HL-60 (cell line): ENCODE data around the gene CHN1.

Source experiments
- DNase-seq, 2 experiments: peaks; one replicate each; pipeline ENCODE4 v3.0.0-alpha.2; 2010 to 2020; ENCODE audit warnings: low read depth in 1 of 2, low spot score in 1 of 2
- H3K27ac ChIP-seq: fragments of 250-450 bp; sonication (Bioruptor Pico); replicated peaks from 2 replicates; pipeline ENCODE4 v1.5.1; 2020; ENCODE audit warnings: mild to moderate bottlenecking, moderate library complexity
- H3K27me3 ChIP-seq: fragments of 250-450 bp; sonication (Bioruptor Pico); 2 replicates; pipeline ENCODE4 v1.5.1; 2021; ENCODE audit warnings: mild to moderate bottlenecking, moderate library complexity; ENCODE audit not compliant: insufficient read depth, poor library complexity, severe bottlenecking
- H3K4me3 ChIP-seq: replicated peaks from 2 replicates; pipeline ENCODE4 v1.5.1; 2011; ENCODE audit warnings: mild to moderate bottlenecking, control low read depth, low read length; ENCODE audit not compliant: insufficient read depth
- GABPA ChIP-seq: IDR thresholded peaks from 2 replicates; pipeline ENCODE4 v1.6.1; 2012; ENCODE audit warnings: low read depth
- POLR2AphosphoS5 ChIP-seq: IDR thresholded peaks from 2 replicates; pipeline ENCODE4 v1.6.1; 2012; ENCODE audit warnings: low read depth
- SPI1 ChIP-seq: IDR thresholded peaks from 2 replicates; pipeline ENCODE4 v1.6.1; 2012; ENCODE audit warnings: low read depth, mild to moderate bottlenecking, borderline replicate concordance
- TF ChIP-seq, protein P1 (sequence below): IDR thresholded peaks from 2 replicates; pipeline ENCODE4 v1.6.1; 2012; ENCODE audit warnings: low read depth; ENCODE audit not compliant: insufficient replicate concordance
- TF ChIP-seq, protein P2 (sequence below): IDR thresholded peaks from one replicate; pipeline ENCODE4 v1.5.1; 2011; ENCODE audit warnings: low read length, control low read depth, inconsistent platforms; ENCODE audit not compliant: insufficient read depth

CHN1 gene

DNA sequence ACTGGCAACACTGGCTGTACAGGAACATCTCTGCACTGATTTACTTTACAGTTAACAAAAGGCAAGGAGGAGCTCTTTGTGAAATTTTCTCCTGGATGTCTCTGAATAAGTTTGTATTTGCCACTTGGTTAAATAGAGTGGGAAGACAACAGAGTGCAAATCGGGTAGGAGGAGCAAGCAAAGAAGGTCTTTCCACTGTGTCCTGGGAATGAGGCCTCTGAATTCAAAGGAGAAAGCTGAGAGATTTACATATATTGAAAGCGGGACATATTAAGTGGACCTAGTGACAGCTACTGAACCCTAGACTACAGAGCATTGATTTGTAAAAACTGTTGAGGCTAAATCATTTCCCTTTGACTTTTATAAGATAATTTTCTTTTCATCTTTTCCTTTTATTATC lies 123.5 kb downstream of the CHN1 start:
- Histone ChIP-seq H3K27ac (no peak overlapping the region), H3K4me3 (no peak overlapping the region), H3K27me3 (no peaks in the 10 kb centered on the region)
- DNase-seq: no peak
- TF ChIP-seq GABPA (no peak), SPI1 (no peak), POLR2AphosphoS5 (no peak)
- TF ChIP-seq, protein P1, sequence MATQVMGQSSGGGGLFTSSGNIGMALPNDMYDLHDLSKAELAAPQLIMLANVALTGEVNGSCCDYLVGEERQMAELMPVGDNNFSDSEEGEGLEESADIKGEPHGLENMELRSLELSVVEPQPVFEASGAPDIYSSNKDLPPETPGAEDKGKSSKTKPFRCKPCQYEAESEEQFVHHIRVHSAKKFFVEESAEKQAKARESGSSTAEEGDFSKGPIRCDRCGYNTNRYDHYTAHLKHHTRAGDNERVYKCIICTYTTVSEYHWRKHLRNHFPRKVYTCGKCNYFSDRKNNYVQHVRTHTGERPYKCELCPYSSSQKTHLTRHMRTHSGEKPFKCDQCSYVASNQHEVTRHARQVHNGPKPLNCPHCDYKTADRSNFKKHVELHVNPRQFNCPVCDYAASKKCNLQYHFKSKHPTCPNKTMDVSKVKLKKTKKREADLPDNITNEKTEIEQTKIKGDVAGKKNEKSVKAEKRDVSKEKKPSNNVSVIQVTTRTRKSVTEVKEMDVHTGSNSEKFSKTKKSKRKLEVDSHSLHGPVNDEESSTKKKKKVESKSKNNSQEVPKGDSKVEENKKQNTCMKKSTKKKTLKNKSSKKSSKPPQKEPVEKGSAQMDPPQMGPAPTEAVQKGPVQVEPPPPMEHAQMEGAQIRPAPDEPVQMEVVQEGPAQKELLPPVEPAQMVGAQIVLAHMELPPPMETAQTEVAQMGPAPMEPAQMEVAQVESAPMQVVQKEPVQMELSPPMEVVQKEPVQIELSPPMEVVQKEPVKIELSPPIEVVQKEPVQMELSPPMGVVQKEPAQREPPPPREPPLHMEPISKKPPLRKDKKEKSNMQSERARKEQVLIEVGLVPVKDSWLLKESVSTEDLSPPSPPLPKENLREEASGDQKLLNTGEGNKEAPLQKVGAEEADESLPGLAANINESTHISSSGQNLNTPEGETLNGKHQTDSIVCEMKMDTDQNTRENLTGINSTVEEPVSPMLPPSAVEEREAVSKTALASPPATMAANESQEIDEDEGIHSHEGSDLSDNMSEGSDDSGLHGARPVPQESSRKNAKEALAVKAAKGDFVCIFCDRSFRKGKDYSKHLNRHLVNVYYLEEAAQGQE: no peak
- TF ChIP-seq, protein P2, sequence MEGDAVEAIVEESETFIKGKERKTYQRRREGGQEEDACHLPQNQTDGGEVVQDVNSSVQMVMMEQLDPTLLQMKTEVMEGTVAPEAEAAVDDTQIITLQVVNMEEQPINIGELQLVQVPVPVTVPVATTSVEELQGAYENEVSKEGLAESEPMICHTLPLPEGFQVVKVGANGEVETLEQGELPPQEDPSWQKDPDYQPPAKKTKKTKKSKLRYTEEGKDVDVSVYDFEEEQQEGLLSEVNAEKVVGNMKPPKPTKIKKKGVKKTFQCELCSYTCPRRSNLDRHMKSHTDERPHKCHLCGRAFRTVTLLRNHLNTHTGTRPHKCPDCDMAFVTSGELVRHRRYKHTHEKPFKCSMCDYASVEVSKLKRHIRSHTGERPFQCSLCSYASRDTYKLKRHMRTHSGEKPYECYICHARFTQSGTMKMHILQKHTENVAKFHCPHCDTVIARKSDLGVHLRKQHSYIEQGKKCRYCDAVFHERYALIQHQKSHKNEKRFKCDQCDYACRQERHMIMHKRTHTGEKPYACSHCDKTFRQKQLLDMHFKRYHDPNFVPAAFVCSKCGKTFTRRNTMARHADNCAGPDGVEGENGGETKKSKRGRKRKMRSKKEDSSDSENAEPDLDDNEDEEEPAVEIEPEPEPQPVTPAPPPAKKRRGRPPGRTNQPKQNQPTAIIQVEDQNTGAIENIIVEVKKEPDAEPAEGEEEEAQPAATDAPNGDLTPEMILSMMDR: no peak

DNA sequence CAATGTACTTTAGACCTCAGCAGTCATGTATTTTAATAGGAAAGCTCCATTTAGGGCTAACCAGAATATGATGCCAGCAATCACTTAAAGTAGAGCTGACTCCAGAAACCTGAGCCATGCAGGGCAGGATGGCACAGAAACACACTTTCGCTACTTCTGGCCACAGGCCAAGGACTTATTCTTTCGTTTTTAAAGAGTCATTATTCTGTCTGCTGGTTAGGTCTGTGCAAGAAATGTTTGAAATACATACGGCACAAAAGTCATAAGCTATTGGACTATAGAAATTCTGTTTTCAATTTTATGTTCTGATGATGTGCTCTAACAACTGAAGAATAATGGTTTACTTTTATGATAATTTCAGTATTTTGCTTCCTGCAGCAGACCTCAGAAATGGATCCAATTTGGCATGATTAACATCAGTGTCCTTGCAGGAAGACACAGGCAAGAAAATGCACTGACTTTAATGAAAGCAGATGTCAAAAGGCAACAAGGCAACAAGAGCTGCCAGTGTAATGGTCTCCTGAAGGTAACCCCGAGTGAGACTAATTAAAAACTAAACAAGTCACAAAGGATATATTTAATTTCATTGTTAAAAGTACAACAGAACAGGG lies 126.5 kb downstream of the CHN1 start:
- H3K27ac ChIP-seq: no peak overlapping the region
- H3K4me3 ChIP-seq: no peak overlapping the region
- H3K27me3 ChIP-seq: peaks cover 2% of the 10 kb centered on the region
- no peak for DNase-seq
- no peak for TF ChIP-seq GABPA
- no peak for TF ChIP-seq SPI1
- no peak for TF ChIP-seq POLR2AphosphoS5
- TF ChIP-seq, protein P1: no peak
- TF ChIP-seq, protein P2: no peak

DNA sequence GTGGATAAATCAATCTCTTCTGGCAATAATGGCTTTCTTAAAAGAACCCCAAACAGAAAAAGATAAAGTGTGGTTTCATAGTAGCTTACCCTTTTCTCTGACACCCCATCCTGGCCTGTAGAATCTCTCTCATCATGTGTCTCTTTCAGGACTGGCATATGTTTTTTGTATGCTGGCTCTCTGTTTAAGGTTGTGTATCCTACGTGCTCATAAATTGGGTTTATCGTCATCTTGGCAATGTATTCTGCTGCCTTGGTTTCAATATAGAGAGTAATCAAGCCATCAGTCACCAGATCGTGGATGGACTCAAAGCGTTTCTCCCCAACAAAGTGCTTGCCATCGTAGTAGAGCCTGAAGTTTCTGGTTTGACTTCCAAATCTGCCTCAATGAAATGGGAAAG lies 127.4 kb downstream of the CHN1 start:
- Histone ChIP-seq H3K27ac (no peak overlapping the region), H3K27me3 (peaks cover 2% of the 10 kb centered on the region), H3K4me3 (no peak overlapping the region)
- TF ChIP-seq POLR2AphosphoS5: no peak
- TF ChIP-seq GABPA: no peak
- TF ChIP-seq, protein P2: no peak
- TF ChIP-seq, protein P1: no peak
- TF ChIP-seq SPI1: no peak
- no peak for DNase-seq
